GM12891 (cell line): ENCODE measurements around the gene RBFOX2.

Experiments
- DNase-seq: peaks from one replicate; pipeline ENCODE4 v3.0.0; 2011; ENCODE audit warnings: low spot score; ENCODE audit not compliant: insufficient read length
- FAIRE-seq: peaks from 2 replicates; lab custom pipeline; 2011; peaks lifted over from hg19 to GRCh38; lab: Jason Lieb, UNC
- PAX5 ChIP-seq: IDR thresholded peaks from 2 replicates; pipeline ENCODE4 v1.6.1; 2011; ENCODE audit warnings: low read length, moderate library complexity, mild to moderate bottlenecking; ENCODE audit not compliant: insufficient read depth, severe bottlenecking
- POLR2A ChIP-seq: IDR thresholded peaks from 2 replicates; pipeline ENCODE4 v1.6.1; 2011; ENCODE audit warnings: low read depth, low read length, control low read depth
- POLR2AphosphoS5 ChIP-seq: IDR thresholded peaks from 2 replicates; pipeline ENCODE4 v1.6.1; 2011; ENCODE audit warnings: low read depth, low read length, control low read depth
- POU2F2 ChIP-seq: IDR thresholded peaks from 2 replicates; pipeline ENCODE4 v1.6.1; 2011; ENCODE audit warnings: low read depth, mild to moderate bottlenecking, control low read depth, low read length, moderate library complexity
- SPI1 ChIP-seq: IDR thresholded peaks from 2 replicates; pipeline ENCODE4 v1.6.1; 2011; ENCODE audit warnings: low read depth, low read length, control low read depth
- TAF1 ChIP-seq: IDR thresholded peaks from 2 replicates; pipeline ENCODE4 v1.6.1; 2011; ENCODE audit warnings: low read depth, low read length, control low read depth

Gene RBFOX2

DNA sequence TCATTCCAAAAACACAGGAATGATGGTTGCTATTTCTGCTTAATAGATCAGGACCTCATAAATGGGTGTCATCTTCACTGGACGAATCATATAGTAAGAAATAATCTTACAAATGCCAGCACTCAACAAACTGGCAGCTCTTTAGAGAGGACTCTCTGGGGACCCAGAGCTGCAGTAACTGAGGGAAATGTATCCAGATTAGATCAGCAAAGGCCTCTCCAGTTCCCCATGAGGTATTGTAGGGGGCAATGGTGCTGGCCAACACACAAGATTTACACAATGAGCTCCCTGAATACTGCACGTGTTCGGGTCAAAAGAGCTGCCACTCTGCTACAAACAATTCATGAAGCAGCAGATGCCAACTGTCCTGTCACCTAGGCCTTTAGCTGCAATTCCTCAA is 110.2 kb downstream of the RBFOX2 start:
- FAIRE-seq, result no peak
- no peak for DNase-seq
- TF ChIP-seq TAF1, result no peak
- TF ChIP-seq POU2F2, result no peak
- no peak for TF ChIP-seq POLR2A
- no peak for TF ChIP-seq SPI1
- no peak for TF ChIP-seq POLR2AphosphoS5
- no peak for TF ChIP-seq PAX5

GRCh38 chr22:35917651-35918050 is 111.0 kb downstream of the RBFOX2 start:
- DNase-seq (no peak), FAIRE-seq (no peak)
- no peak for TF ChIP-seq SPI1
- no peak for TF ChIP-seq POLR2A
- no peak for TF ChIP-seq PAX5
- no peak for TF ChIP-seq POLR2AphosphoS5
- no peak for TF ChIP-seq POU2F2
- TF ChIP-seq TAF1, result no peak

DNA sequence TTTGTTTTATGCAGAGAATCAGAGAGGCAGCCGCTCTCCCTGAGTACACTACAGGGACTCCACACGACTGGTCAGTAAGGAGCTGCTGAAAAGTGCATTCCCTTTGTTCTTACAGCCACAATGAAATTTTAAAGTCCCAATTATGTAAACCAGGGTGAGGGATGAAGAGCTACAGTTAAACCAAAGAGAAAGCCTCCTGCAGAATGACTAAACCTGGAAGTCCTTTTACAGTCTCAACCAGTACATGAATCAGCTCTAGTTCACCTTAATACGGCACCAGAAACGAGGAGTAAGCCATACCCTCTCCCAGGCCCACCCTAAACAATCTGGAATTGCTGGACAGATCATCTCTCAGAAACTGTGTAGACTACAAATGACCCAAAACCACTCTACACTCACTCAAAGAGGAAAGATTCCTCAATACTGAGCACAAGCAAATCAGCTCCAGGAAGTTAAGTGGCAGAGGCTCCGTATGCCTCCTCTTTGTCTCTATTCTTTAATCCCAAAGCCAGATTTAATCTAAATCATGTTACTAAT is 113.1 kb downstream of the RBFOX2 start:
- FAIRE-seq, result no peak
- DNase-seq, result no peak
- TF ChIP-seq POU2F2, result no peak
- no peak for TF ChIP-seq PAX5
- TF ChIP-seq TAF1, result no peak
- TF ChIP-seq POLR2AphosphoS5, result no peak
- no peak for TF ChIP-seq SPI1

GRCh38 chr22:35914665-35915476 is 113.8 kb downstream of the RBFOX2 start:
- FAIRE-seq, result no peak
- TF ChIP-seq POU2F2 (no peak), SPI1 (no peak)
- no peak for DNase-seq

- DNase-seq (no peak), FAIRE-seq (no peak)
- TF ChIP-seq SPI1, result no peak
- no peak for TF ChIP-seq POLR2A
- TF ChIP-seq POU2F2, result no peak
- no peak for TF ChIP-seq PAX5
Measured at GRCh38 chr22:35914357-35914664, 114.3 kb downstream of the RBFOX2 start.

DNA sequence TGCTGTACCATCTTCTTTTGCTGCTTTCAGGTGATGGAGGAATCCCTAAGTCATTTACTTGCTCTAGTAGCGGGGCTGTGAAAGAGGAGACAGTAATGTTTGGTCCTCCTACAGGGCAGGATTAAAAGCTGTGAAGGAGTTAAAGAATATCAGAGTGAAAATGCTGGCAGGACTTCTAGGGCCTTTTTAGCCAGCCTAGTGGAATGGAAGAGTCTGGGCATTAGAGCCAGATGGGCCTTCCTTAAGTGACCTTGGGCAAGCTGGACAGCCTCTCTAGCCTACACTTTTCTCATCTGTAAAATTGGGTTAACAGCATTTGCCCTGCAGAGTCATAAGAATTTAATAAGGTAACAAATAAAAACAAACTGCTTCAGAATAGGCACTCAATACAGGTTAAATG is 114.7 kb downstream of the RBFOX2 start:
- DNase-seq (no peak), FAIRE-seq (no peak)
- TF ChIP-seq POU2F2, result no peak
- no peak for TF ChIP-seq PAX5
- no peak for TF ChIP-seq POLR2A
- no peak for TF ChIP-seq TAF1
- no peak for TF ChIP-seq POLR2AphosphoS5
- TF ChIP-seq SPI1, result no peak

DNA sequence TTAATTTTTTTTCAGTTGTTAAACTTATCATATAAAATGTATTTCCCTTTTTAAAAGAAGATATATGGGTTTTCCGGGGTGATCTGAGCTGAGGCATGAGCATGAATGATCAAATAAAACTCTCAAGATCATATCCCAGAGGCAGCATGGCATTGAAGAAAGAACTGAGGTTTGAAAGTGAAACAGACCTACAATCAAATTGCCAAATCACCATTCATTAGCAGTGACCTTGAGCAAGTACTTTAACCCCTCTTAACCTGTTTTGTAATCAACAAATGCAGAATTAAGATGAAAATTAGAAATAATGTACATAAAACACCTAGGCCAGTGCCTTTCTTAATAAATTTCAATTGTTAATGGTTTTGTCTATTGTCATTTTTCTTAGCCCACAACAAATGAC is 116.0 kb downstream of the RBFOX2 start:
- FAIRE-seq (no peak), DNase-seq (no peak)
- no peak for TF ChIP-seq POU2F2
- TF ChIP-seq POLR2AphosphoS5, result no peak
- TF ChIP-seq SPI1, result no peak
- TF ChIP-seq TAF1, result no peak
- no peak for TF ChIP-seq PAX5
- no peak for TF ChIP-seq POLR2A

DNA sequence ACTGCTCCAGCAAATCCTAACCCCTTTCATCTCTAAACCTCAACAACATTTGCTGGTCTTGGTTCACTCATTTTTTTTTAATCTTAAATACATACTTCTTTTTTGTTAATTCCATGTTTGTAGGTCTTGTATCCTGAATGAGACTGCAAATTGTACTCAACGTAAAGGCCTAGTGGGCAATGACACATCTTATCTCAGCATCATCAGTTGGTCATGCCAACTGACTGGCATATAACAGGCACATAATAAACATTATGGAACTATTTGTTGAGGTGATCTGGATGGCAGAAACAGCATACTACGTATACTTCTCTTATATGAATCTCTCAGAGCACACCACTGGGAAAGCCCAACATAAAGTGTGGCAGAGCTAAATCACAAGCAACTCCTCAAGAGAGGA is 116.7 kb downstream of the RBFOX2 start:
- FAIRE-seq, result no peak
- no peak for DNase-seq
- TF ChIP-seq POU2F2 (no peak), TAF1 (no peak), PAX5 (no peak), SPI1 (no peak), POLR2A (no peak), POLR2AphosphoS5 (no peak)

DNA sequence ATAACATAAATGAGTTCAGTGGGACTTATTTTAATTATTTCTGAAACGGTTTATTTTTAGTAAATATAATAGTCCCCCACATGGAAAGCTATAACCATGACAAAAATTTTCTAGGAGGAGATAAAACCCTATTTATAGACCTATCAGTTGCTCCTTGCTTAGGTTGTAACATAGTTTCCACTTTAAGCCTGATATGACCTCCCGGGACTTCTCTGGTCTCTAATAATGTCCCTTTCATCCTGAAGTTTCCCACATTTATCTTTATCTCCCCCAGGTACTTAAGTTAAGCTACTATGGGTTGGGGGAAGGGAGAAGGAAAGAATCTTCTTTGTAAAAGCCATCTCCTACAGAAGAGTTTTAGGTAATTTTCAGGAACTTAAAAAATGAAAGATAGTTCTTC is 117.7 kb downstream of the RBFOX2 start:
- no peak for TF ChIP-seq TAF1
- no peak for TF ChIP-seq PAX5
- FAIRE-seq (no peak), DNase-seq (no peak)

DNA sequence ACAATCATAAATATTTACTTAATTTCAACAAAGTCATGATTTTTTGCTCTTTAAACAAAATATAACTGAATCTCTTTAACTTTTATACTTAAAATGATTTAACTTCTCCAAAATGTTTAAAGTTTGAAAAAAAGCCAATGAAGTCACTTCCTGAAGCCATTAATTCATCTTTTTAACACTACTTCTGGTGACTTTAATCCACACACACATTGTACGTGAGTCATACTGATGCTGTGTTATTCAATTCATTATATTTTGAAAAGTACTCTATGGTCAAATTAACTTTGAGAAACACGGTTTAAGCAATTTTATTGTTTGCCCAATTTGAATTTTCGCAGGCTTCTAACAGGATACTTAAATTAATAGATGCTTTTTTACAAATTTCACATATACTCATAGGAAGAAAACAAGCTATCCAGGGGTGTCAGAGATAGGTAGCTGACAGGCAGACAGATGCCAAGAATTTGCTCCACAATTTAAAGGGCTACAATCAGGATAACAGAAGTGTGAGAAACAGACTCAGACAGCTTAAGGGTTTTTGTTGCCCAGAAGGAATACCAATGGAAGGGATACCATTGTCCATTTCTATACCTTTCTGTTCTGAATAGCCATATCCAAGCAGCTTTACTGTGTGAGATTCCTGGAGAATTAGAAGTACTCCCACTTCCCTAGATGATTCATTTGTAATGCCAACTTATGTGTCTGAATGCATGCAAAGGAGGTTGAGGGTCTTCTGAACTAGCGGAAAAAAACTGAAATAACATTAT is 118.4 kb downstream of the RBFOX2 start:
- DNase-seq (no peak), FAIRE-seq (no peak)
- TF ChIP-seq PAX5 (no peak), POLR2AphosphoS5 (no peak)
